H1 (cell line): ENCODE measurements around the gene CBFB. TPM values are rescaled to one million over a fixed set of nuclear protein-coding genes. Genes with fewer than 3 reads are reported as not detected.

Experiments used
- CTCF ChIA-PET: fragments of 300-600 bp; sonication (Branson Sonifier 250); formaldehyde crosslinking; loops from one replicate; lab custom pipeline; 2021; ENCODE audit not compliant: partially characterized antibody; lab: Charles Lee
- POLR2A ChIA-PET: fragments of 300-600 bp; sonication (Branson Sonifier 250); formaldehyde crosslinking; loops from one replicate; lab custom pipeline; 2021; ENCODE audit warnings: inconsistent platforms; ENCODE audit not compliant: partially characterized antibody; lab: Charles Lee
- DNase-seq, 2 experiments: peaks; one replicate each; pipeline versions ENCODE4 v3.0.0 to v3.0.0-alpha.2; 2010 to 2022; ENCODE audit warnings: low spot score in 2 of 2, low read depth in 1 of 2, mixed read lengths in 1 of 2
- FAIRE-seq: peaks from 2 replicates; lab custom pipeline; 2011; peaks lifted over from hg19 to GRCh38; lab: Jason Lieb, UNC
- H2AFZ ChIP-seq: 2 replicates; pipeline ENCODE4 v1.8.1; 2012; ENCODE audit warnings: low read length, inconsistent platforms
- H2AK5ac ChIP-seq: 2 replicates; pipeline ENCODE4 v1.6.1; 2013; ENCODE audit warnings: low read depth, low read length
- H2BK120ac ChIP-seq: replicated peaks from 2 replicates; pipeline ENCODE3; 2013; ENCODE audit warnings: low read depth, low read length, inconsistent platforms
- H2BK12ac ChIP-seq: 2 replicates; pipeline ENCODE4 v1.6.1; 2013; ENCODE audit warnings: low read depth, low read length
- H2BK15ac ChIP-seq: 2 replicates; pipeline ENCODE4 v1.6.1; 2013; ENCODE audit warnings: low read length
- H2BK20ac ChIP-seq: 2 replicates; pipeline ENCODE4 v1.6.1; 2013; ENCODE audit warnings: low read length
- H2BK5ac ChIP-seq: 2 replicates; pipeline ENCODE4 v1.6.1; 2013; ENCODE audit warnings: low read depth, low read length
- H3K14ac ChIP-seq: 2 replicates; pipeline ENCODE4 v1.6.1; 2013; ENCODE audit warnings: inconsistent platforms; ENCODE audit not compliant: insufficient read length
- H3K18ac ChIP-seq: 2 replicates; pipeline ENCODE4 v1.6.1; 2013; ENCODE audit warnings: low read length; ENCODE audit errors: extremely low read depth
- H3K23ac ChIP-seq: 2 replicates; pipeline ENCODE4 v1.6.1; 2013; ENCODE audit warnings: inconsistent platforms; ENCODE audit not compliant: insufficient read length
- H3K23me2 ChIP-seq: 2 replicates; pipeline ENCODE4 v1.6.1; 2013; ENCODE audit warnings: low read depth, low read length
- H3K27ac ChIP-seq: 2 replicates; pipeline ENCODE4 v1.6.1; 2011; ENCODE audit warnings: low read depth, low read length, inconsistent platforms
- H3K27me3 ChIP-seq, 4 experiments: replicated peaks in 1 of 4; 1 replicate in 1 of 4; 2 replicates in 3 of 4; pipeline versions ENCODE4 v1.6.1 to v1.8.1; 2011 to 2013; ENCODE audit warnings: low read length in 3 of 4, mild to moderate bottlenecking in 3 of 4, inconsistent platforms in 2 of 4, mixed read lengths in 2 of 4, moderate library complexity in 1 of 4; ENCODE audit not compliant: control insufficient read depth in 3 of 4, insufficient read depth in 3 of 4; ENCODE audit errors: extremely low read depth in 1 of 4
- H3K36me3 ChIP-seq, 4 experiments: 2 replicates each; pipeline versions ENCODE4 v1.6.1 to v1.8.1; 2011 to 2013; ENCODE audit warnings: mild to moderate bottlenecking in 4 of 4, low read length in 3 of 4, moderate library complexity in 2 of 4, control low read depth in 1 of 4, inconsistent platforms in 1 of 4; ENCODE audit not compliant: insufficient read depth in 4 of 4, control insufficient read depth in 2 of 4
- H3K4ac ChIP-seq: replicated peaks from 2 replicates; pipeline ENCODE3; 2013; ENCODE audit warnings: low read length, low read depth, mixed read lengths, inconsistent platforms; ENCODE audit not compliant: insufficient read length
- H3K4me1 ChIP-seq, 4 experiments: replicated peaks in 1 of 4; 1 replicate in 1 of 4; 2 replicates in 3 of 4; pipeline versions ENCODE4 v1.6.1 to v1.8.1; 2011 to 2013; ENCODE audit warnings: low read length in 3 of 4, inconsistent platforms in 2 of 4, mixed read lengths in 1 of 4; ENCODE audit not compliant: insufficient read depth in 4 of 4, control insufficient read depth in 3 of 4
- H3K4me2 ChIP-seq, 2 experiments: 2 replicates each; pipeline versions ENCODE4 v1.6.1 to v1.8.1; 2011 to 2013; ENCODE audit warnings: low read depth in 2 of 2, low read length in 2 of 2, control low read depth in 1 of 2, inconsistent platforms in 1 of 2, mild to moderate bottlenecking in 1 of 2; ENCODE audit not compliant: insufficient read depth in 1 of 2
- H3K4me3 ChIP-seq, 4 experiments: fragments of 200-600, 300-600 bp in 1 of 4; sonication (generic), shearing (Covaris generic), sonication (Bioruptor Twin) in 1 of 4; 2 replicates each; pipeline versions ENCODE4 v1.5.1 to v1.8.1; 2011 to 2016; ENCODE audit warnings: low read length in 4 of 4, low read depth in 3 of 4, control low read depth in 2 of 4, inconsistent platforms in 2 of 4, mild to moderate bottlenecking in 2 of 4, mixed read lengths in 1 of 4, moderate library complexity in 1 of 4; ENCODE audit not compliant: insufficient read depth in 2 of 4; ENCODE audit errors: extremely low read depth in 1 of 4
- H3K56ac ChIP-seq: replicated peaks from 2 replicates; pipeline ENCODE3; 2013; ENCODE audit warnings: low read depth, mild to moderate bottlenecking, mixed read lengths, low read length, inconsistent platforms; ENCODE audit not compliant: insufficient read length
- H3K79me1 ChIP-seq: 2 replicates; pipeline ENCODE4 v1.6.1; 2013; ENCODE audit warnings: low read depth, low read length, control low read depth
- H3K79me2 ChIP-seq, 2 experiments: 2 replicates each; pipeline versions ENCODE4 v1.6.1 to v1.8.1; 2012 to 2013; ENCODE audit warnings: low read length in 2 of 2, mild to moderate bottlenecking in 2 of 2, inconsistent platforms in 1 of 2; ENCODE audit not compliant: insufficient read depth in 2 of 2, control insufficient read depth in 1 of 2
- H3K9ac ChIP-seq, 4 experiments: replicated peaks in 1 of 4; 1 replicate in 1 of 4; 2 replicates in 3 of 4; pipeline versions ENCODE4 v1.6.1 to v1.8.1; 2011 to 2013; ENCODE audit warnings: low read depth in 3 of 4, low read length in 3 of 4, control low read depth in 2 of 4, mild to moderate bottlenecking in 2 of 4, moderate library complexity in 2 of 4, inconsistent platforms in 1 of 4; ENCODE audit errors: extremely low read depth in 1 of 4
- H3K9me3 ChIP-seq, 2 experiments: 2 replicates each; pipeline versions ENCODE4 v1.6.1 to v1.8.1; 2012 to 2013; ENCODE audit warnings: mild to moderate bottlenecking in 2 of 2, moderate library complexity in 2 of 2, control low read depth in 1 of 2, inconsistent platforms in 1 of 2, low read depth in 1 of 2, low read length in 1 of 2, mixed read lengths in 1 of 2; ENCODE audit not compliant: insufficient read depth in 2 of 2
- H4K20me1 ChIP-seq, 2 experiments: replicated peaks in 1 of 2; 2 replicates each; pipeline versions ENCODE3 to v1.8.1; 2011 to 2013; ENCODE audit warnings: inconsistent platforms in 2 of 2, low read length in 2 of 2, mild to moderate bottlenecking in 1 of 2; ENCODE audit not compliant: insufficient read depth in 2 of 2, control insufficient read depth in 1 of 2
- H4K5ac ChIP-seq: 2 replicates; pipeline ENCODE4 v1.6.1; 2013; ENCODE audit warnings: low read length, low read depth, mixed read lengths, inconsistent platforms; ENCODE audit not compliant: insufficient read length
- H4K8ac ChIP-seq: 2 replicates; pipeline ENCODE4 v1.8.0; 2013; ENCODE audit warnings: mild to moderate bottlenecking, moderate library complexity, low read length, inconsistent platforms; ENCODE audit not compliant: insufficient read depth; ENCODE audit errors: extremely low read depth
- H4K91ac ChIP-seq: replicated peaks from 2 replicates; pipeline ENCODE3; 2013; ENCODE audit warnings: low read length, mixed read lengths, inconsistent platforms; ENCODE audit not compliant: insufficient read length
- ATF3 ChIP-seq: IDR thresholded peaks from 2 replicates; pipeline ENCODE4 v1.6.1; 2011; ENCODE audit warnings: low read depth, mild to moderate bottlenecking, low read length; ENCODE audit not compliant: insufficient read depth
- BACH1 ChIP-seq: IDR thresholded peaks from 2 replicates; pipeline ENCODE4 v1.6.1; 2012; ENCODE audit warnings: low read length, improper control_type of control experiment
- BCL11A ChIP-seq, 2 experiments: IDR thresholded peaks; one replicate each; pipeline ENCODE4 v1.6.1; 2011; ENCODE audit warnings: low read depth in 2 of 2, low read length in 2 of 2, mild to moderate bottlenecking in 2 of 2
- EP300 ChIP-seq, 2 experiments: IDR thresholded peaks; 1 replicate in 1 of 2; 2 replicates in 1 of 2; pipeline ENCODE4 v1.6.1; 2011 to 2012; ENCODE audit warnings: low read depth in 2 of 2, low read length in 2 of 2, mild to moderate bottlenecking in 2 of 2, borderline replicate concordance in 1 of 2, inconsistent platforms in 1 of 2, moderate library complexity in 1 of 2
- EZH2 ChIP-seq: fragments of 200-600 bp; sonication (generic); IDR thresholded peaks from 2 replicates; pipeline ENCODE4 v1.7.1; 2012; ENCODE audit warnings: low read depth, mild to moderate bottlenecking, moderate library complexity, low read length, inconsistent platforms; ENCODE audit not compliant: severe bottlenecking
- KDM1A ChIP-seq: fragments of 200-600, 300-600 bp; sonication (generic); IDR thresholded peaks from 2 replicates; pipeline ENCODE4 v1.7.1; 2016; ENCODE audit warnings: mild to moderate bottlenecking, low read length, borderline replicate concordance
- KDM5A ChIP-seq: fragments of 200-600 bp; IDR thresholded peaks from 2 replicates; pipeline ENCODE4 v1.7.1; 2012; ENCODE audit warnings: mild to moderate bottlenecking, low read length, inconsistent platforms, mixed read lengths
- POLR2A ChIP-seq, 2 experiments: IDR thresholded peaks; 1 replicate in 1 of 2; 2 replicates in 1 of 2; pipeline ENCODE4 v1.6.1; 2011; ENCODE audit warnings: low read depth in 2 of 2, low read length in 2 of 2, mild to moderate bottlenecking in 2 of 2; ENCODE audit errors: control extremely low read depth in 1 of 2
- RAD21 ChIP-seq, 2 experiments: IDR thresholded peaks in 1 of 2; conservative IDR thresholded peaks in 1 of 2; 2 replicates each; pipeline ENCODE4 v1.6.1; 2011; ENCODE audit warnings: low read depth in 2 of 2, low read length in 2 of 2, improper control_type of control experiment in 1 of 2, inconsistent platforms in 1 of 2, mild to moderate bottlenecking in 1 of 2, moderate library complexity in 1 of 2
- RXRA ChIP-seq: IDR thresholded peaks from 2 replicates; pipeline ENCODE4 v1.6.1; 2011; ENCODE audit warnings: low read depth, mild to moderate bottlenecking, low read length, moderate library complexity; ENCODE audit not compliant: insufficient read depth
- SIX5 ChIP-seq: IDR thresholded peaks from 2 replicates; pipeline ENCODE4 v1.6.1; 2011; ENCODE audit warnings: mild to moderate bottlenecking, low read depth, low read length
- USF2 ChIP-seq: IDR thresholded peaks from 2 replicates; pipeline ENCODE4 v1.6.1; 2011; ENCODE audit warnings: low read length, improper control_type of control experiment
- WGBS, 2 experiments: shearing (Covaris generic) in 1 of 2; methylation state at CpG; one replicate each; pipeline versions ENCODE4 v1.1.6 to v1.1.7; 2013 to 2015; ENCODE audit warnings: low lambda C conversion rate in 2 of 2, mixed read lengths in 2 of 2, inconsistent platforms in 1 of 2, low coverage in 1 of 2, missing lambda C conversion rate in 1 of 2; ENCODE audit not compliant: insufficient replicate concordance in 2 of 2, insufficient coverage in 1 of 2, insufficient read length in 1 of 2; ENCODE audit errors: extremely low coverage in 1 of 2, missing lambda C conversion rate in 1 of 2; 5-methylcytosine and 5-hydroxymethylcytosine counted together
- polyA plus RNA-seq, 7 experiments: library from polyadenylated mRNA; depleted of rRNA in 3 of 7; stranded (reverse) in 5 of 7; unstranded in 2 of 7; fragments of >200 nt in 5 of 7; fragments of 200-250 nt in 2 of 7; gene quantifications; 1 replicate in 5 of 7; 2 replicates in 1 of 7; 4 replicates in 1 of 7; pipeline versions ENCODE4 v1.2.1 to v1.2.3, GENCODE V29; 2011 to 2013; ENCODE audit warnings: missing spikeins in 2 of 7, mixed read lengths in 2 of 7
- total RNA-seq: library from RNA; stranded (reverse); fragmentation: NEBNext Ultra II Directional; extraction: Animal tissue kit (Norgen Biotek cat#: 25700); gene quantifications from 2 replicates; pipeline ENCODE4 v1.2.1, GENCODE V29; 2021

The CBFB gene
- total and polyA plus RNA-seq, 2 of the 8 experiments (the other 6 are each of a cell fraction or from before 2014, with no cell fraction given), result 11.5 to 31.6 TPM

- Histone ChIP-seq H3K79me1 (no peaks in the 10 kb centered on the region), H4K5ac (no peak overlapping the region), H3K9me3 (no peaks in the 10 kb centered on the region), H4K91ac (no peak overlapping the region), H2BK12ac (no peak overlapping the region), H4K20me1 (no peaks in the 10 kb centered on the region), H4K8ac (no peak overlapping the region), H3K23me2 (peaks cover 11% of the 10 kb centered on the region; the same call in 1 of the 2 replicates), H2AFZ (no peak overlapping the region), H3K4ac (no peak overlapping the region), H3K4me3 (no peak overlapping the region), H2AK5ac (no peak overlapping the region), H3K27me3 (peaks cover 16 to 37% (median 29%) of the 10 kb centered on the region in 4 experiments), H3K56ac (no peak overlapping the region), H3K9ac (no peak overlapping the region), H3K27ac (no peak overlapping the region), H2BK20ac (no peak overlapping the region), H2BK15ac (no peak overlapping the region), H3K14ac (no peak overlapping the region), H3K36me3 (no peaks in the 10 kb centered on the region), H3K4me1 (peaks cover 0 to 6% (median 4%) of the 10 kb centered on the region in 4 experiments; a peak in 4 of 7 replicates), H3K4me2 (no peak overlapping the region), H2BK5ac (no peak overlapping the region), H2BK120ac (no peak overlapping the region), H3K79me2 (no peaks in the 10 kb centered on the region), H3K23ac (no peak overlapping the region), H3K18ac (no peak overlapping the region)
- POLR2A ChIA-PET, result interaction anchor here (0.6 kb wide), 1 partner anchor 155 kb away, joined by 4 read pairs; the partner anchor contains the start of gene NOL3
- CTCF ChIA-PET, result interaction anchor here (0.6 to 10.2 kb wide), 18 partner anchors 10 to 273 kb away, joined by 3 to 164 read pairs (median 4); partner anchors contain the start of genes B3GNT9, CES3, FBXL8 and NOL3
- WGBS, 2 experiments, result 95% methylated on average over 9 of the region's 9 CpGs; no CpG with 5 or more reads in 1 of the 2 experiments
- no peak for DNase-seq
- no peak for FAIRE-seq
- no peak for TF ChIP-seq USF2
- TF ChIP-seq KDM1A, result no peak
- no peak for TF ChIP-seq BCL11A (IDR thresholded peaks at IDR 0.05; ENCODE audit: low read depth in 2 of 2, low read length in 2 of 2)
- TF ChIP-seq EP300 (IDR thresholded peaks at IDR 0.05; ENCODE audit: borderline replicate concordance in 1 of 2, low read depth in 2 of 2, low read length in 2 of 2), result no peak
- TF ChIP-seq SIX5, result no peak
- peak; percentile 30 to 45 for TF ChIP-seq RAD21 (IDR thresholded peaks at IDR 0.05 in 1 of 2, conservative IDR thresholded peaks at IDR 0.05 in 1 of 2; ENCODE audit: low read depth in 2 of 2, low read length in 2 of 2)
- TF ChIP-seq POLR2A (IDR thresholded peaks at IDR 0.05; ENCODE audit: control extremely low read depth in 1 of 2, low read depth in 2 of 2, low read length in 2 of 2), result no peak
- TF ChIP-seq BACH1, result no peak
- TF ChIP-seq KDM5A, result no peak
- TF ChIP-seq EZH2, result no peak
- no peak for TF ChIP-seq ATF3
- no peak for TF ChIP-seq RXRA
These were observed 13.6 kb upstream of the CBFB start for GRCh38 chr16:67015313-67015731.
